SK-N-SH treated with all-trans-retinoic acid at 6 μM for 48 hours (cell line): ENCODE measurements around the gene TPST2.

Experiments used
- BACH2 ChIP-seq: fragments of 250-450 bp; sonication (Bioruptor Pico); IDR thresholded peaks from 2 replicates; pipeline ENCODE4 v1.9.0; 2021; ENCODE audit warnings: mild to moderate bottlenecking, borderline replicate concordance
- ISL1 ChIP-seq: fragments of 250-450 bp; sonication (Bioruptor Pico); IDR thresholded peaks from 2 replicates; pipeline ENCODE4 v2.1.2; 2022; ENCODE audit warnings: mild to moderate bottlenecking, moderate library complexity
- ZC3H10 ChIP-seq: fragments of 250-450 bp; sonication (Bioruptor Pico); IDR thresholded peaks from 2 replicates; pipeline ENCODE4 v1.5.1; 2021; ENCODE audit warnings: mild to moderate bottlenecking, moderate library complexity
- ZFP3 ChIP-seq: fragments of 250-450 bp; sonication (Bioruptor Pico); IDR thresholded peaks from 2 replicates; pipeline ENCODE4 v1.5.0; 2020; ENCODE audit warnings: mild to moderate bottlenecking, moderate library complexity
- ZFP30 ChIP-seq: fragments of 450-650 bp; formaldehyde crosslinking; IDR thresholded peaks from 2 replicates; pipeline ENCODE4 v1.5.0; 2022; ENCODE audit warnings: mild to moderate bottlenecking, moderate library complexity
- ZNF8 ChIP-seq: fragments of 450-650 bp; formaldehyde crosslinking; IDR thresholded peaks from 2 replicates; pipeline ENCODE4 v1.5.0; 2020; ENCODE audit warnings: mild to moderate bottlenecking, moderate library complexity
- TF ChIP-seq, protein P1 (sequence below): fragments of 250-450 bp; sonication (Bioruptor Pico); IDR thresholded peaks from 2 replicates; pipeline ENCODE4 v1.8.0; 2020; ENCODE audit warnings: mild to moderate bottlenecking, moderate library complexity, borderline replicate concordance
- TF ChIP-seq, protein P2 (sequence below): fragments of 250-450 bp; sonication (Bioruptor Pico); IDR thresholded peaks from 2 replicates; pipeline ENCODE4 v1.8.0; 2021; ENCODE audit warnings: low read depth, mild to moderate bottlenecking, moderate library complexity, borderline replicate concordance

DNA sequence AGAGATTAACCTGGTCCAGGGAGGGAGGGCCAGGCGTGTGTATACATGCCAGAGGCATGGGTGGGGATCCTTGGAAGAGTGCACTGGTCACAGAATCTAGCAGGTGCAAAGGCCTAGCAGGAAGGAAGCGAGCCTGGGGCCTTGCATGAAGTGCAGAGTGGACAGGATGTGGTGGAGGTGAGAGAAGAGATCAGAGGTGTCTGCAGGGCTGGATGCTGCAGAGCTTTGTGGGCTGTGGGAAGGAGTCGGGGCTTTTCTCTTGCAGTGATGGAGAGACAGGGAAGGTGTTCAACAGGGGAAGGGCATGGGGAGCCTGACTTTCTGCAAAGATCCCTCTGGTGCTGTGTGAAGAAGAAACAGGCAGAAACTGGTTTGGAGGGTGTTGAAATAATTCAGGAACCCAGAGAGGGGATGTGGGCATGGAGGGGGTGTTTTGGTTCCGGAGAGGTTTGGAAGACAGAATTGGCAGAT, 2.5 kb upstream of the TPST2 start:
- TF ChIP-seq, protein P1, sequence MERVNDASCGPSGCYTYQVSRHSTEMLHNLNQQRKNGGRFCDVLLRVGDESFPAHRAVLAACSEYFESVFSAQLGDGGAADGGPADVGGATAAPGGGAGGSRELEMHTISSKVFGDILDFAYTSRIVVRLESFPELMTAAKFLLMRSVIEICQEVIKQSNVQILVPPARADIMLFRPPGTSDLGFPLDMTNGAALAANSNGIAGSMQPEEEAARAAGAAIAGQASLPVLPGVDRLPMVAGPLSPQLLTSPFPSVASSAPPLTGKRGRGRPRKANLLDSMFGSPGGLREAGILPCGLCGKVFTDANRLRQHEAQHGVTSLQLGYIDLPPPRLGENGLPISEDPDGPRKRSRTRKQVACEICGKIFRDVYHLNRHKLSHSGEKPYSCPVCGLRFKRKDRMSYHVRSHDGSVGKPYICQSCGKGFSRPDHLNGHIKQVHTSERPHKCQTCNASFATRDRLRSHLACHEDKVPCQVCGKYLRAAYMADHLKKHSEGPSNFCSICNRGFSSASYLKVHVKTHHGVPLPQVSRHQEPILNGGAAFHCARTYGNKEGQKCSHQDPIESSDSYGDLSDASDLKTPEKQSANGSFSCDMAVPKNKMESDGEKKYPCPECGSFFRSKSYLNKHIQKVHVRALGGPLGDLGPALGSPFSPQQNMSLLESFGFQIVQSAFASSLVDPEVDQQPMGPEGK (CRISPR knock-in tag): no peak
- TF ChIP-seq, protein P2, sequence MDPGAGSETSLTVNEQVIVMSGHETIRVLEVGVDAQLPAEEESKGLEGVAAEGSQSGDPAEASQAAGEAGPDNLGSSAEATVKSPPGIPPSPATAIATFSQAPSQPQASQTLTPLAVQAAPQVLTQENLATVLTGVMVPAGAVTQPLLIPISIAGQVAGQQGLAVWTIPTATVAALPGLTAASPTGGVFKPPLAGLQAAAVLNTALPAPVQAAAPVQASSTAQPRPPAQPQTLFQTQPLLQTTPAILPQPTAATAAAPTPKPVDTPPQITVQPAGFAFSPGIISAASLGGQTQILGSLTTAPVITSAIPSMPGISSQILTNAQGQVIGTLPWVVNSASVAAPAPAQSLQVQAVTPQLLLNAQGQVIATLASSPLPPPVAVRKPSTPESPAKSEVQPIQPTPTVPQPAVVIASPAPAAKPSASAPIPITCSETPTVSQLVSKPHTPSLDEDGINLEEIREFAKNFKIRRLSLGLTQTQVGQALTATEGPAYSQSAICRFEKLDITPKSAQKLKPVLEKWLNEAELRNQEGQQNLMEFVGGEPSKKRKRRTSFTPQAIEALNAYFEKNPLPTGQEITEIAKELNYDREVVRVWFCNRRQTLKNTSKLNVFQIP (CRISPR knock-in tag): no peak
- TF ChIP-seq ZC3H10 (CRISPR knock-in tag) (no peak), BACH2 (CRISPR knock-in tag) (no peak), ZNF8 (CRISPR knock-in tag) (no peak), ZFP30 (no peak), ISL1 (no peak), ZFP3 (CRISPR knock-in tag) (no peak)
